Immature natural killer cell (primary cell): Measurements from ENCODE around the gene PLXND1. TPM values are rescaled to one million over a fixed set of nuclear protein-coding genes. Genes with fewer than 3 reads are reported as not detected.

ENCODE experiments used
- DNase-seq, 3 donors: peaks; one replicate each; pipeline ENCODE4 v3.0.0; 2022; ENCODE audit warnings: mixed read lengths in 1 of 3
- H3K27ac Mint-ChIP-seq, 6 donors: one replicate each; pipeline ENCODE4 v1.8.0; 2020; ENCODE audit warnings: mixed read lengths in 6 of 6, mild to moderate bottlenecking in 5 of 6, inconsistent platforms in 4 of 6, moderate library complexity in 3 of 6
- H3K27me3 Mint-ChIP-seq, 3 donors: one replicate each; pipeline ENCODE4 v1.8.0; 2020 to 2021; ENCODE audit warnings: low read depth in 3 of 3, mild to moderate bottlenecking in 3 of 3, mixed read lengths in 3 of 3, moderate library complexity in 3 of 3, inconsistent platforms in 1 of 3
- H3K36me3 Mint-ChIP-seq, 3 donors: one replicate each; pipeline ENCODE4 v1.8.0; 2020; ENCODE audit warnings: mixed read lengths in 3 of 3, inconsistent platforms in 2 of 3, mild to moderate bottlenecking in 2 of 3
- H3K4me1 Mint-ChIP-seq, 2 donors: one replicate each; pipeline ENCODE4 v1.8.0; 2020; ENCODE audit warnings: inconsistent platforms in 2 of 2, mild to moderate bottlenecking in 2 of 2, mixed read lengths in 2 of 2, moderate library complexity in 1 of 2
- H3K4me3 Mint-ChIP-seq, 5 donors: one replicate each; pipeline ENCODE4 v1.8.0; 2020; ENCODE audit warnings: mild to moderate bottlenecking in 5 of 5, mixed read lengths in 5 of 5, inconsistent platforms in 3 of 5, moderate library complexity in 3 of 5
- H3K9me3 Mint-ChIP-seq, 6 donors: one replicate each; pipeline ENCODE4 v1.8.0; 2020; ENCODE audit warnings: mild to moderate bottlenecking in 6 of 6, mixed read lengths in 6 of 6, inconsistent platforms in 4 of 6, moderate library complexity in 3 of 6
- polyA plus RNA-seq, 3 donors: library from polyadenylated mRNA; unstranded; fragments of 300-500 nt; fragmentation: Illumina TruSeq; gene quantifications; one replicate each; pipeline ENCODE4 v1.2.3, GENCODE V29; 2021

The PLXND1 gene
- polyA plus RNA-seq, 3 donors from 2014 or later, result 3.1 to 30.2 (median 6.1) TPM

GRCh38 chr3:129598000-129598381, 8.5 kb downstream of the PLXND1 start:
- H3K27ac Mint-ChIP-seq, result peak overlapping the region in 4 of 6 donors; percentile 62 to 71 (median 66)
- peak overlapping the region in 3 of 5 donors; percentile 22 to 47 (median 42) for H3K4me3 Mint-ChIP-seq
- peaks cover 77 to 86% of the 10 kb centered on the region in 2 donors for H3K4me1 Mint-ChIP-seq
- H3K36me3 Mint-ChIP-seq, result peaks cover 0 to 3% (median 0%) of the 10 kb centered on the region in 3 donors
- H3K9me3 Mint-ChIP-seq, result no peaks in the 10 kb centered on the region
- peaks cover 13 to 21% (median 15%) of the 10 kb centered on the region in 3 donors for H3K27me3 Mint-ChIP-seq
- no peak for DNase-seq

GRCh38 chr3:129597087-129597999, 9.1 kb downstream of the PLXND1 start:
- Mint-ChIP-seq H3K27me3 (peaks cover 13 to 21% (median 15%) of the 10 kb centered on the region in 3 donors), H3K4me1 (peaks cover 79 to 85% of the 10 kb centered on the region in 2 donors), H3K36me3 (peaks cover 0 to 3% (median 0%) of the 10 kb centered on the region in 3 donors), H3K4me3 (peak overlapping the region; percentile 44 to 66 (median 64)), H3K9me3 (no peaks in the 10 kb centered on the region), H3K27ac (peak overlapping the region in 5 of 6 donors; percentile 30 to 81 (median 74))
- DNase-seq, result no peak

GRCh38 chr3:129596194-129597086, 10.0 kb downstream of the PLXND1 start:
- Mint-ChIP-seq H3K4me3 (peak overlapping the region; percentile 44 to 66 (median 64)), H3K36me3 (no peaks in the 10 kb centered on the region), H3K27ac (peak overlapping the region in 5 of 6 donors; percentile 30 to 81 (median 74)), H3K4me1 (peaks cover 82 to 91% of the 10 kb centered on the region in 2 donors), H3K27me3 (peaks cover 15 to 21% (median 15%) of the 10 kb centered on the region in 3 donors), H3K9me3 (no peaks in the 10 kb centered on the region)
- peak; percentile 34 to 51 (median 35) for DNase-seq

- Mint-ChIP-seq H3K27ac (peak overlapping the region in 2 of 6 donors; percentile 55 to 65), H3K4me1 (peaks cover 82 to 92% of the 10 kb centered on the region in 2 donors), H3K36me3 (no peaks in the 10 kb centered on the region), H3K4me3 (peak overlapping the region in 4 of 5 donors; percentile 12 to 85 (median 46)), H3K27me3 (peaks cover 15 to 21% (median 15%) of the 10 kb centered on the region in 3 donors), H3K9me3 (no peaks in the 10 kb centered on the region)
- DNase-seq, result no peak
Observed at GRCh38 chr3:129595544-129596193, 10.8 kb downstream of the PLXND1 start.

- H3K9me3 Mint-ChIP-seq, result no peaks in the 10 kb centered on the region
- H3K27me3 Mint-ChIP-seq, result peaks cover 15 to 21% (median 15%) of the 10 kb centered on the region in 3 donors
- H3K4me3 Mint-ChIP-seq, result peak overlapping the region; percentile 71 to 85 (median 80)
- peak overlapping the region in 2 of 6 donors; percentile 55 to 69 for H3K27ac Mint-ChIP-seq
- H3K36me3 Mint-ChIP-seq, result no peaks in the 10 kb centered on the region
- DNase-seq, result no peak
- peaks cover 84 to 92% of the 10 kb centered on the region in 2 donors for H3K4me1 Mint-ChIP-seq
Observed at GRCh38 chr3:129594907-129595390, 11.5 kb downstream of the PLXND1 start.

GRCh38 chr3:129594409-129594808, 12.1 kb downstream of the PLXND1 start:
- no peak for DNase-seq
- Mint-ChIP-seq H3K9me3 (no peaks in the 10 kb centered on the region), H3K27me3 (peaks cover 15 to 21% (median 15%) of the 10 kb centered on the region in 3 donors), H3K36me3 (no peaks in the 10 kb centered on the region), H3K27ac (peak overlapping the region; percentile 88 to 94 (median 92)), H3K4me3 (peak overlapping the region; percentile 74 to 85 (median 80)), H3K4me1 (peaks cover 78 to 87% of the 10 kb centered on the region in 2 donors)

GRCh38 chr3:129593595-129594339, 12.7 kb downstream of the PLXND1 start:
- peak overlapping the region; percentile 74 to 85 (median 80) for H3K4me3 Mint-ChIP-seq
- peak overlapping the region; percentile 88 to 94 (median 92) for H3K27ac Mint-ChIP-seq
- no peaks in the 10 kb centered on the region for H3K9me3 Mint-ChIP-seq
- no peaks in the 10 kb centered on the region for H3K36me3 Mint-ChIP-seq
- peaks cover 75 to 80% of the 10 kb centered on the region in 2 donors for H3K4me1 Mint-ChIP-seq
- DNase-seq, result peak; percentile 88 to 91 (median 91)
- H3K27me3 Mint-ChIP-seq, result peaks cover 13 to 21% (median 15%) of the 10 kb centered on the region in 3 donors

- Mint-ChIP-seq H3K36me3 (no peaks in the 10 kb centered on the region), H3K27ac (peak overlapping the region; percentile 88 to 94 (median 92)), H3K4me1 (peaks cover 76 to 80% of the 10 kb centered on the region in 2 donors), H3K9me3 (no peaks in the 10 kb centered on the region), H3K27me3 (peaks cover 13 to 21% (median 14%) of the 10 kb centered on the region in 3 donors), H3K4me3 (peak overlapping the region; percentile 74 to 85 (median 80))
- no peak for DNase-seq
Observed at GRCh38 chr3:129593230-129593594, 13.3 kb downstream of the PLXND1 start.

- Mint-ChIP-seq H3K27ac (peak overlapping the region; percentile 88 to 94 (median 92)), H3K4me1 (peaks cover 78 to 82% of the 10 kb centered on the region in 2 donors), H3K36me3 (no peaks in the 10 kb centered on the region), H3K27me3 (peaks cover 12 to 19% (median 13%) of the 10 kb centered on the region in 3 donors), H3K4me3 (peak overlapping the region; percentile 74 to 85 (median 80)), H3K9me3 (no peaks in the 10 kb centered on the region)
- DNase-seq, result no peak
Observed at GRCh38 chr3:129592381-129593131, 13.9 kb downstream of the PLXND1 start.

GRCh38 chr3:129591932-129592331, 14.5 kb downstream of the PLXND1 start:
- DNase-seq, result no peak
- Mint-ChIP-seq H3K4me3 (peak overlapping the region; percentile 12 to 73 (median 38)), H3K27me3 (peaks cover 12 to 19% (median 13%) of the 10 kb centered on the region in 3 donors), H3K27ac (peak overlapping the region; percentile 41 to 97 (median 81)), H3K9me3 (no peaks in the 10 kb centered on the region), H3K4me1 (peaks cover 73 to 79% of the 10 kb centered on the region in 2 donors), H3K36me3 (no peaks in the 10 kb centered on the region)

GRCh38 chr3:129590215-129590614, 16.3 kb downstream of the PLXND1 start:
- H3K4me1 Mint-ChIP-seq, result peaks cover 62 to 64% of the 10 kb centered on the region in 2 donors
- peaks cover 6 to 15% (median 10%) of the 10 kb centered on the region in 3 donors for H3K27me3 Mint-ChIP-seq
- no peaks in the 10 kb centered on the region for H3K9me3 Mint-ChIP-seq
- no peak overlapping the region for H3K4me3 Mint-ChIP-seq
- H3K27ac Mint-ChIP-seq, result peak overlapping the region in 4 of 6 donors; percentile 12 to 79 (median 30)
- no peak for DNase-seq
- no peaks in the 10 kb centered on the region for H3K36me3 Mint-ChIP-seq
